ENCODE data around the gene ONECUT3.

Gene ONECUT3

GRCh38 chr19:1739960-1740629 lies 13.2 kb upstream of the ONECUT3 start:
- DNase-seq (ENCODE audit: low read depth) = no peak

- no peak for DNase-seq (ENCODE audit: low read depth)
Measured at GRCh38 chr19:1742989-1743696, 10.2 kb upstream of the ONECUT3 start.

- DNase-seq (ENCODE audit: low read depth) = no peak
Measured at GRCh38 chr19:1744133-1744665, 9.1 kb upstream of the ONECUT3 start.

- DNase-seq (ENCODE audit: low read depth) = no peak
Measured at GRCh38 chr19:1744822-1745563, 8.3 kb upstream of the ONECUT3 start.

- DNase-seq (ENCODE audit: low read depth) = no peak
Measured at GRCh38 chr19:1745589-1746031, 7.7 kb upstream of the ONECUT3 start.

GRCh38 chr19:1746401-1747284 lies 6.7 kb upstream of the ONECUT3 start:
- no peak for DNase-seq (ENCODE audit: low read depth)

- DNase-seq (ENCODE audit: low read depth) = peak; percentile 30
Measured at GRCh38 chr19:1747285-1748114, 5.8 kb upstream of the ONECUT3 start.

- DNase-seq (ENCODE audit: low read depth) = no peak
Measured at GRCh38 chr19:1748115-1748872, 5.0 kb upstream of the ONECUT3 start.

GRCh38 chr19:1748873-1749341 lies 4.4 kb upstream of the ONECUT3 start:
- DNase-seq (ENCODE audit: low read depth) = no peak

- no peak for DNase-seq (ENCODE audit: low read depth)
Measured at GRCh38 chr19:1749373-1750342, 3.6 kb upstream of the ONECUT3 start.

GRCh38 chr19:1750343-1751021 lies 2.8 kb upstream of the ONECUT3 start:
- no peak for DNase-seq (ENCODE audit: low read depth)

- DNase-seq (ENCODE audit: low read depth) = no peak
Measured at GRCh38 chr19:1751367-1752008, 1.8 kb upstream of the ONECUT3 start.

GRCh38 chr19:1752009-1752756 lies 1.1 kb upstream of the ONECUT3 start:
- no peak for DNase-seq (ENCODE audit: low read depth)

- no peak for DNase-seq (ENCODE audit: low read depth)
Measured at GRCh38 chr19:1754018-1754635, 821 bp downstream of the ONECUT3 start.

GRCh38 chr19:1754636-1755466 lies 1.5 kb downstream of the ONECUT3 start:
- no peak for DNase-seq (ENCODE audit: low read depth)

Measured in GM04504 (cell line).